GM12873 (cell line): ENCODE data around the gene CYTH1.

ENCODE experiments used
- CTCF ChIP-seq: IDR thresholded peaks from 2 replicates; pipeline ENCODE4 v1.5.1; 2012; ENCODE audit warnings: low read depth, mild to moderate bottlenecking, moderate library complexity, low read length, control low read depth; ENCODE audit not compliant: insufficient read depth; ENCODE audit errors: missing control alignments

The CYTH1 gene

DNA sequence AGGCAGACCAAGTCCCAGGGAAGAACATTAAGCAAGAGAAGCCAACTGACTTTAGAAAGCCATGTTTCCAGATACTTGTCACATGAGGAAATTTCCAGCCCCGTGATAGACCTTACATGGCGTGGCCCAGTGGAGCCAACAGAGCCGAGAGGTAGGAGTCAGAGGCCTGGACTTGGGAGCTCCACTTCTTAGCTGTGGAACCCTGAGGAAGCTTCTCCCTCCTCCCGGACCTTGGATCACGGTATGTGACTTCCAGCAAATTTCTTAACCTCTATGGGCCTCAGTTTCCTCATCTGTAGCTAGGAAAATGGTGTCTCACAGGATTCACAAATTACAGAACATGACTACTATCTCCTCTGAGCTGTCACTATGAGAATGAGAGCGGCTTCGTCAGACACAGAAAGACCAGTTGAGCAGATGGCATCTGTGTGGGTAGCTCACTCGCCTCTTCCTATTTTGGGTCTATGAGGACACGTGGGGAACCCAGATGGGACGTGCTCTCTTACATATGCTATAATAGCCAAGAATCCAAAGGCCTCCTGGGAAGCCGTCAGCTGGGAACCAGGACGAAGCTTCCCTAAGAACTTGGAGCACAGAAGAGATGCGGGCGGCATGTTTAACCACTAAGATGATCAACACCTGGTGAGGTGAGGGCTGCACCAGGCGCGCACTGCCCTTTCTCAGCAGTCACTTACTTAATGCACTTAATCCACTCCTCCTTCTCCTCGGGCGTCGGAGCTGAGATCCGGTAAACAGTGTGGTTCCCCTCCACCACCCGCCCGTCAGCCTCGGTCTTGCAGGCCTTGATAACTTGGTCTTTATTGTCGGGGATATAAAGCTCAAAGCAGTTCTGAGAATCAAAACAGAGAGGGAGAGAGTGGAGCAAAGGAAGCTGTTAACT lies 102.3 kb downstream of the CYTH1 start:
- TF ChIP-seq CTCF: no peak

DNA sequence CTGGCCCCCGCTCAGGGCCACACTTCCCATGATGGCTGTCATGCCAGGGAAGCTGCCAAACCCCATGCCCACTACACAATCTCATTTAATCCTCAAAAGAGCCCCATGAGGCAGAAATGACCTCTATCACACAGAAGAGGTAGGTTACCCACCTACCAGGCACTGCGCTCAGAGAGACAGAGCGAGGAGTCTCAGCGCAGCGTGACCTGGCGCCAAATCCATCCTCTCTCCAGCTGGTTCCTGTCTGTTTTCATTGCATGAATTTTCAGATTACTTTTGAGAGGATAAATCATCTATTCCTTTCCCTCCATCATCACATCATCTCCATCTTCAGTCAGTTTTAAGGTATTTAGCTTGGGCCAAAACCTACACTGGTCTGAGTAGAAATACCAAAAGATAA lies 103.4 kb downstream of the CYTH1 start:
- no peak for TF ChIP-seq CTCF

GRCh38 chr17:78678222-78678557 lies 103.9 kb downstream of the CYTH1 start:
- no peak for TF ChIP-seq CTCF

DNA sequence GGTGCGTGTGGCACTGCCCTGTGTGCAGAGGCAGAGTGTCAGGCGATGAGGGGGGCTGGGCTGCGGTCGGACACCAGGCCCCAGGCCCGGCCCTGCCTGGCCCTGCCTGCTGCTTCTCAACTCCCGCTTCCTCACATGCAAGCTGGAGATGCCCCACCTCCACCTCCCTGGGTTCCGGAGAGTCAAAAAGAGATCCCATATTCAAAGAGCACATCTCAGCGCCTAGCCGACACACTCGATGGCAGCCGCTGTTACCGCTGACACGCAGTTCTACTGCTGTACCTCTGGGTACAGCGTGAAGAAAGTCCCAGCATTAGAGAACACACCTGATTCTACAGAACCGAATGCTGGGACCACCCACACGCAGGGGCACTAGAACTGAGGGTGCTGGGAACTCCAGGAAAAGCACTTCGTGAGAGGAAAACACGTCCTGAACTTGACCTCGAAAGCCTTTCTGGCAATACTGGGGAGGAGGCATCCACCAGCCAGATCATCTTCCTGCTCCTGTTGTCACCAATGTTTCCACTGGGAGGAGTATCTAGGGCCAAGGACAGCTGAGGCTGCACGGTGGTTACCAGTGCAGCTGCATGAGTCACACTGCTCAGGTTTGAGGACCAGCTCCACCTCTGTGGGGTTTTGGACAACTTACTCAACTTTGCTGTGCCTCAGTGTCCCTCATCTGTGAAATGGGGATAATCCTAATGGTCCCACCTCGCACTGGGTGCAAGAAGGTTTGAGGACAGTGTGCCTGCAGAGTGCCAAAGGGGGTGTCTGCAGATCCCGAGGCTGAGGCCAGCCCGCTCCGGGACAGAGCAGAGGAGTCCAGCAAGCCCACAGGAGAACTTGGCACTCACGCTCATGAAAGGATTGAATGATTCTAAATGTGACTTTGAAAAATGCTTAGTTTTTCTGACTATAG lies 104.5 kb downstream of the CYTH1 start:
- no peak for TF ChIP-seq CTCF

GRCh38 chr17:78676412-78677302 lies 105.4 kb downstream of the CYTH1 start:
- TF ChIP-seq CTCF: no peak

GRCh38 chr17:78675836-78676235 lies 106.2 kb downstream of the CYTH1 start:
- TF ChIP-seq CTCF: no peak
